Right lobe of liver (tissue), 6 donors: ENCODE measurements around the gene CNPY4. TPM values are rescaled to one million over a fixed set of nuclear protein-coding genes. Genes with fewer than 3 reads are reported as not detected.
"Not testable (repeated sequence)": the region's sequence is repeated elsewhere in the genome, so short reads cannot be mapped to it uniquely, and the experiment has no call there.

ENCODE experiments used
- ATAC-seq, 4 donors: fragments of 200-7000 bp; cut with Tn5 transposase; one replicate each; pipeline ENCODE4 v1.9.1; 2020; ENCODE audit warnings: mild to moderate bottlenecking in 4 of 4, moderate library complexity in 4 of 4
- DNase-seq, 3 donors: peaks; one replicate each; pipeline ENCODE4 v3.0.0-alpha.2; 2020
- H3K27ac ChIP-seq, 3 donors: fragments of 200-600 bp; one replicate each; pipeline ENCODE4 v1.8.0; 2022
- H3K27me3 ChIP-seq, 2 donors: fragments of 200-600 bp; one replicate each; pipeline ENCODE4 v1.8.0; 2022
- H3K36me3 ChIP-seq, 4 donors: fragments of 200-600 bp; sonication (generic) in 1 of 4; one replicate each; pipeline versions ENCODE4 v1.5.1 to v1.8.0; 2017 to 2022; ENCODE audit warnings: control low read depth in 1 of 4
- H3K4me1 ChIP-seq, 4 donors: fragments of 200-600 bp; sonication (generic) in 1 of 4; one replicate each; pipeline versions ENCODE4 v1.5.1 to v1.8.0; 2017 to 2022; ENCODE audit warnings: control low read depth in 1 of 4
- H3K4me3 ChIP-seq, 3 donors: fragments of 200-600 bp; one replicate each; pipeline ENCODE4 v1.8.0; 2022
- H3K9me3 ChIP-seq, 4 donors: fragments of 200-600 bp; sonication (generic) in 1 of 4; one replicate each; pipeline versions ENCODE4 v1.5.1 to v1.8.0; 2017 to 2022; ENCODE audit warnings: control low read depth in 1 of 4
- CTCF ChIP-seq, 4 donors: fragments of 200-600 bp in 3 of 4; fragments of 450-650 bp in 1 of 4; IDR thresholded peaks; one replicate each; pipeline versions ENCODE4 v1.5.1 to v1.8.0; 2016 to 2022; ENCODE audit warnings: antibody characterized with exemption in 4 of 4, mild to moderate bottlenecking in 2 of 4
- POLR2A ChIP-seq: fragments of 450-650 bp; IDR thresholded peaks from one replicate; pipeline ENCODE4 v1.6.1; 2017; ENCODE audit warnings: antibody characterized with exemption, mild to moderate bottlenecking
- WGBS: methylation state at CpG from one replicate; pipeline ENCODE4 v1.1.6; 2018; ENCODE audit warnings: low coverage, low lambda C conversion rate; ENCODE audit not compliant: insufficient coverage; ENCODE audit errors: missing lambda C conversion rate; 5-methylcytosine and 5-hydroxymethylcytosine counted together
- intact Hi-C, 2 donors: fragments of 100-400 bp; cut with DNase I; formaldehyde crosslinking; loops; one replicate each; pipeline versions ENCODE4 v1.11.2 to v1.14.1; 2022
- total RNA-seq, 6 experiments: library from RNA; depleted of rRNA in 2 of 6; stranded (reverse); fragments of >200 nt in 2 of 6; fragmentation: NEBNext Ultra II Directional in 3 of 6; extraction: Animal tissue kit (Norgen Biotek cat#: 25700) in 3 of 6; gene quantifications; one replicate each; pipeline versions ENCODE4 v1.1.0 to v1.2.4, GENCODE V29; 2016 to 2023
- donor health status: DM: no; HTN: yes; CAD: no.
- donor health status: DM: no; HTN: no; CAD: no.
- donor health status: DM: no; HTN: no; CAD: no.
- donor health status: DM: no; HTN: yes; CAD: no.
- donor health status: DM: no; HTN: yes; CAD: no.

The CNPY4 gene
- total RNA-seq, 6 experiments from 2014 or later: 2.9 to 4.9 (median 3.9) TPM

DNA sequence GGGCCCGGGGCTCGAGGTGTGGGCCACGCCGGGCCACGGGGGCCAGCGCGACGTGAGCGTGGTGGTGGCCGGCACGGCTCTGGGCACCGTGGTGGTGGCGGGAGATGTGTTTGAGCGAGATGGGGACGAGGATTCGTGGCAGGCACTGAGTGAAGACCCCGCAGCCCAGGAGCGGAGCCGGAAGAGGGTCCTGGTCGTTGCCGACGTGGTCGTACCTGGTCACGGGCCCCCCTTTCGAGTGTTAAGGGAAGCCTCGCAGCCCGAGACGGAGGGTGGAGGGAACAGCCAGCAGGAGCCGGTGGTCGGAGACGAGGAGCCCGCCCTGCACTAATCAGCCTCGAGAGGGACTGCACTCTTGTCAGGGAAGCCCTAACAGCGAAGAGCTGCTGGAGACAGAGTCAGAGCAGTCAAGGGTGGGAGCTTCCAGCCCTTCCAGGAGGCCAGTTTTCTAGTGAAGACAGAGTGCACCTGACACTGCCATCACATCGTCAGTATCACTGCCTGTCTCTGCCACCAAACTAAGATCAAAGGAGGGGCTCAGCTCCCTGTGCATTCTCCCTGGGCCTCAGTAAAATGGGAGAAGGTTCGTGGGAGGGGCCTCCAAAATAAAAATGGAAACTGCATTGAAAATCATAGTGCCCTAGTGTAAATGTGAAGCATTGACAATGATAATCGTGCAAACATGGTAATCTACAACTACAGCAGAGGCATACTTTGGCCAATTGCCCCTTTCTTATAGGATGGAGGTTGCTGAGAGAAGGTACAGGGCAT lies 8.6 kb downstream of the CNPY4 start:
- intact Hi-C loops: no loop called here
- Histone ChIP-seq H3K4me3 (peak overlapping the region; percentile 80 to 85 (median 82)), H3K9me3 (no peaks in the 10 kb centered on the region), H3K36me3 (no peaks in the 10 kb centered on the region), H3K27me3 (no peaks in the 10 kb centered on the region), H3K4me1 (peaks cover 0 to 39% (median 0%) of the 10 kb centered on the region in 4 donors), H3K27ac (peak overlapping the region; percentile 87 to 97 (median 91))
- DNase-seq (no peak), ATAC-seq (no peak)
- WGBS: 12% methylated on average over 9 of the region's 37 CpGs
- TF ChIP-seq CTCF (IDR thresholded peaks at IDR 0.05) (no peak), POLR2A (no peak)

DNA sequence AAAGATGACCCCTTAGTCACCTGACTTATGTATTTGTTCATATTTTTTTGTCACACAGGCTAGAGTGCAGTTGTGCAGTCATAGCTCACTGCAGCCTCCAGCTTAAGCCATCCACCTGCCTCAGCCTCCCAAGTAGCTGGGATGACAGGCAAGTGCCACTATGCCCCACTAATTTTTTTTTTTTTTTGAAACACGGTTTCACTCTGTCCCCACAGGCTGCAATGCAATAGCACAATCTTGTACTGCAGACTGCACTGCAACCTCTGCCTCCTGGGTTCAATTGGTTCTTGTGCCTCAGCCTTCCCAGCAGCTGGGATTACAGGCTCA lies 9.2 kb downstream of the CNPY4 start:
- TF ChIP-seq POLR2A (no peak), CTCF (IDR thresholded peaks at IDR 0.05) (no peak)
- WGBS: 33% methylated on average over 1 of the region's 1 CpG
- Histone ChIP-seq H3K9me3 (no peaks in the 10 kb centered on the region), H3K27me3 (no peaks in the 10 kb centered on the region), H3K4me3 (no peak overlapping the region), H3K4me1 (peaks cover 0 to 40% (median 0%) of the 10 kb centered on the region in 4 donors), H3K27ac (no peak overlapping the region), H3K36me3 (no peaks in the 10 kb centered on the region)
- intact Hi-C loops: no loop called here
- ATAC-seq (no peak), DNase-seq (no peak)

DNA sequence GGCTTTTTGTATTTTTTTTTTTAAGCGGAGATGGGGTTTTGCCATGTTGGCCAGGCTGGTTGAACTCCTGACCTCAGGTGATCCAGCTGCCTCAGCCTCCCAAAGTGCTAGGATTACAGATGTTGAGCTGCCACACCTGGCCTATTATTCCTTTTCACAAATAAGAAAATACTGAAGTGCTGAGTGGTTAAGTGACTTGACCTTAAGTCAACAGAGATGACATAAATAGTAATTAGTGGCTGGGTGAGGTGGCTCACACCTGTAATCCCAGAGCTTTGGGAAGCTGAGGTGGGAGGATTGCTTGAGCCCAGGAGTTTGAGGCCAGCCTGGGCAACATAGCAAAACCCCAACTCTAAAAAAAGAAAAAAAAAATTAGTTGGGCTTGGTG lies 10.8 kb downstream of the CNPY4 start:
- H3K27me3 ChIP-seq, H3K9me3 ChIP-seq, H3K4me3 ChIP-seq, H3K36me3 ChIP-seq, ATAC-seq, DNase-seq, H3K27ac ChIP-seq: not testable (repeated sequence)
- peaks cover 0 to 36% (median 0%) of the 10 kb centered on the region in 4 donors for H3K4me1 ChIP-seq
- intact Hi-C loops: loop anchor here (10.0 kb wide), 1 partner anchor 95 kb away; no protein-coding TSS in a partner anchor
- WGBS: 92% methylated on average over 1 of the region's 1 CpG

DNA sequence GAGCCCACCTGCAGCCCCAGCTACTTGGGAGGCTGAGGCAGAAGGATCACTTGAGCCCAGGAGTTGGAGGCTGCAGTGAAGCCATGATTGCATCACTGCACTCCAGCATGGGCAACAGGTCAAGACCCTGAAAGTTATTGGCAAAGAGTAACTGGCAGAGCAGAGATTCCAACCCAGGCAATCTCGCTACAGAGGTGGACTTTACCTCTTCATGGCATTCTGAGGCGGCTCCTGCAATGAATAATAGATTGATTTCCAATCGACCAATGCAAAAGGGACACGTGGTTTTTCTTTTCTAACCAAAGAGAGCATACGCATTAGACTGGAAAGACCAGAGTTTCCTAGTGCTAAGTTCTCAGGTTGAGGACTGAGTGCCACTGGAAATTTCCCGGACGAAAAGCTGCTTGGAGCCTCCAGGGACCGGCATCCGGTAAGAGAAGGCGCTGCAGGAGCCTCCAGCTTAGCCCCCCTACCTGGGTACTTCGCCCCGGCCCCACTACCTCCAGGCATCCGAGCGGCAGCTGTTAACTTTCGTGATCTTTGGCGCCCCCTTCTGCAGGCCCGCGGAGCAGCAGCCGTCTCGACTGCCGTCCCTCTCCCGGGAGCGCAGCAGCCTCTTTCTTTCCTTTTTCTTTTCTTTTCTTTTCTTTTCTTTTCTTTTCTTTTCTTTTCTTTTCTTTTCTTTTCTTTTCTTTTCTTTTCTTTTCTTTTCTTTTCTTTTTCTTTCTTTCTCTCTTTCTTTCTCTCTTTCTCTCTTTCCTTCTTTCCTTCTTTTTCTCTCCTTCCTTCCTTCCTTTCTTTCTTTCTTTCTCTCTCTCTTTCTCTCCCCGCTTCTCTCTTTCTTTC lies 11.4 kb downstream of the CNPY4 start:
- peak; percentile 84 to 87 (median 86) for DNase-seq
- Histone ChIP-seq H3K9me3 (no peaks in the 10 kb centered on the region), H3K4me3 (peak overlapping the region; percentile 27 to 49 (median 48)), H3K27ac (peak overlapping the region in 2 of 3 donors; percentile 63 to 64), H3K4me1 (peaks cover 0 to 32% (median 0%) of the 10 kb centered on the region in 4 donors), H3K27me3 (no peaks in the 10 kb centered on the region), H3K36me3 (no peaks in the 10 kb centered on the region)
- intact Hi-C loops: loop anchor here (10.0 kb wide), 1 partner anchor 94 kb away; no protein-coding TSS in a partner anchor
- peak; percentile 79 to 94 (median 88) for TF ChIP-seq CTCF (IDR thresholded peaks at IDR 0.05)
- no peak for TF ChIP-seq POLR2A
- WGBS: 9% methylated on average over 13 of the region's 24 CpGs
- ATAC-seq: peak; percentile 65 to 73 (median 68)
